GM21737 (cell line): ENCODE data around the gene OLFM1.

Experiments used
- ATAC-seq: cut with Tn5 transposase; IDR thresholded peaks from one replicate; pipeline ENCODE4 v1.9.1; 2021; ENCODE audit warnings: mild to moderate bottlenecking, moderate library complexity; ENCODE audit not compliant: unreplicated experiment

Gene OLFM1

GRCh38 chr9:135167849-135168655 lies 80.6 kb downstream of the OLFM1 start:
- no peak for ATAC-seq

GRCh38 chr9:135169709-135170226 lies 82.3 kb downstream of the OLFM1 start:
- ATAC-seq: no peak

- ATAC-seq: no peak
Observed at GRCh38 chr9:135170535-135170934, 83.1 kb downstream of the OLFM1 start.
